ENCODE data around the gene SLC9A9.

Gene SLC9A9

GRCh38 chr3:143510601-143511000, 337.7 kb downstream of the SLC9A9 start:
- DNase-seq (ENCODE audit: low read depth, low spot score), result no peak

DNA sequence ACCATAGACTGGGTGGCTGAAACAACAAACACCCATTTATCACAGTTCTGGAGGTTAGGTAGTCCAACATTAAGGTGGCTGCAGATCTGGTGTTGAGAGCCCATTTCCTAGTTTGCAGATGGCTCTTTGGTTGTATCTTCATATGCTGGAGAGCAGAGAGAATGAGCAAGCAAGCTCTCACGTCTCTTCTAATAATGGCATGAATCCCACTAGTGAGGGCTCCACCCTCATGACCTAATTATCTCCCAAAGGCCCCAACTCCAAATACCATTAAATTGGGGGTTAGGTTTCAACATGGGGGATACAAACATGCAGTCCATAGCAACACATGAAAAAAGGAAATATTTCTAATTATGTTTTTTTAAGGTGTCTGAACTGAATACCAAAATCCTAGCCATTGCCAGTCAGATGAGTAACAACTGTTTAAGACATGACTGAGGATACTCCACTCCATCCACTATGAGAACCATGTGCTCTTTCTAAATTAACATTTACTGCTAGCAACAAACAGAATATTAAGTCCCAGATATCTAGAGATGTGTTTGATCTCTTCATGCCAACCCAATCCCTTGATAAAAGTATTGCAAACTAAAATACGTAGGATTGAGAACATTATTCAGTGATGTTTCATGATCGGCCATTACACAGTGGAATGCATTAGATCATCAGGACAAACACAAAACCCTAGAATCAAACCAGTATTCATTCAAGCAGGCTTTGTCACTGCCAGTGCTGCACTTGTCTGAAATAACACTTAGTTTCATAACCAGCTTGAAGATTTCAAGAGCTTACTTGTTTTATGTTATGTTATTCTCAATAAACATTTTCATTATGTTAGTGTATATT, 340.3 kb downstream of the SLC9A9 start:
- no peak for DNase-seq (ENCODE audit: low read depth, low spot score)

- DNase-seq (ENCODE audit: low read depth, low spot score), result no peak
These were observed 342.1 kb downstream of the SLC9A9 start for GRCh38 chr3:143506190-143506589.

DNA sequence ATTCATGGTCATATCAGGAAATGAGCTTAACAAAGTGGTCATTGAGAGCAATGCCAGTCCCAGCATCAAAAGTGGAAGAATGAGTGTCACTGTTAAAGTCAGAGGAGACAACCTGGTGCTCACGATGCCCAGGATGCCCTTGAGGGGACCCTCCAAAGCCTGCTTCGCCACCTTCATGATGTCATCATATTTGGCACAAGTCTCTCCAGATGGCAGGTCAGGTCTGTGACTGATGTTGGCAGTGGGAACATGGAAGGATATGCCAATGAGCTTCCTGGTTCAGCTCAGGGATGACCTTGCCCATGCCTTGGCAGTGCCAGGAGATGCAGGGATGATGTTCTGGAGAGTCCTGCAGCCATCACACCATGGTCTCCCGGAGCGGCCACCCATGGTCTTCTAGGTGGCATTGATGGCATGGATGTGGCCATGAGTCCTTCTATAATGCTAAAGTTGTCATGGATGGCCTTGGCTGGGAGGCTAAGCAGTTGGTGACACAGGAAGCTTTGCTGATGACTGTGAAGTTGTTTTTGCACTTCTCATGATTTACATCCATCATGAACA, 344.9 kb downstream of the SLC9A9 start:
- no peak for DNase-seq (ENCODE audit: low read depth, low spot score)

DNA sequence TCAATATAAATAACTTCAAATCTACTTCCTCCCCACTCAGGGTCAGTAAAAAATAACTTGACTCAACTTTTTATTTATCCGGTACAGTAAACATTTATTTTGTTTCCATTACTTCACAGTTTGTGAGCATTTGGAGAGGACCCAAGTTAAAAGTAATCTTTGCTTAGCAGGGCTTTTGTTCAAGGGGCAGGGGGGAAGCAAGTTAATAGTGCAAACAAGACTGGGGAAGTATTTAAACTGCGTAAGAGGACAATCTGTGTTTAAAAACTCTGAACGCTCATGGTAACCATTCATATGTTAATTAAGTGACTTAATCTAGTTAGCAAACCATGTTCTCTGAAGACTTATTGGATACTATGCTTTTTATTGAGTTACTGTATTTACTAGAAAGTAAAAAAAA, 346.2 kb downstream of the SLC9A9 start:
- no peak for DNase-seq (ENCODE audit: low read depth, low spot score)

DNA sequence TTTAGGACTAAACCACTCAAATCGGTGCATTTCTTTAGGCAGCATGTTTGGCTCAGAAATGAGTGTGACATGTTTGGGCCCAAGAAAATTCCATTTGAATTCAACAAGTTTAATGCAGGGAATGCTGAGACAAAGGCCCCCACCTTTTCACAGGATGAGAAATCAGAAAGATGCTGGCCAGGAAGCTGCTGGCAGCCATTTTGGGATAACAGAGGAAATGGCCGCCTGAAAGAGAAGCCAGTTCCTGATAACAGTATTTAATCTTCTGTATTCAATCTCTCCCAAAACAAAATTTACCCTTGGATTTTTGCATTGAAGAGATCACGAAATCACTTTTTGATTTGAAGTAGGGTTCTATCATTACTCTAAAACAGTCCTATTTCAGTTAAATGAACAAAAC, 350.9 kb downstream of the SLC9A9 start:
- no peak for DNase-seq (ENCODE audit: low read depth, low spot score)

GRCh38 chr3:143496191-143496590, 352.1 kb downstream of the SLC9A9 start:
- DNase-seq (ENCODE audit: low read depth, low spot score), result no peak

GRCh38 chr3:143495527-143495926, 352.7 kb downstream of the SLC9A9 start:
- no peak for DNase-seq (ENCODE audit: low read depth, low spot score)

- DNase-seq (ENCODE audit: low read depth, low spot score), result no peak
These were observed 361.7 kb downstream of the SLC9A9 start for GRCh38 chr3:143486611-143487010.

- no peak for DNase-seq (ENCODE audit: low read depth, low spot score)
These were observed 363.3 kb downstream of the SLC9A9 start for GRCh38 chr3:143484846-143485512.

DNA sequence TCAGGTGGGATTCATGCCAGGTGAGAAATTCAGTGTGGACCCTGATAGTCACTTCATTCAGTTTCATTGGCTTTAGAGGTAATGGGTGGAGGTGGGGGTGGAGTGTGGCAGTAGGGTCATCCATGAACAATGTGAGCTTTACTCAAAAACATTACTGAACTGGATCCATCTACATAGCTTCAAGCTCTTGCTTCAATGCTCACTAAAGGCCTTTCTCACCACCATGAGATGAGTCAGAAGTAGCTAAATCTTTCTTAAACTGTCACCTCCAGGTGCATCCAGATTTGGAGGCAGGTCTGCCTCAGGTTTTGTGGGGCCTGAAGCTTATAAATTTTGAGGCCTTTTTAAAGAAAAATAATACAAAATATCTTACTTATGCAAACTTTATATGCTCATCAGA, 365.1 kb downstream of the SLC9A9 start:
- no peak for DNase-seq (ENCODE audit: low read depth, low spot score)

GRCh38 chr3:143482106-143483088, 365.9 kb downstream of the SLC9A9 start:
- no peak for DNase-seq (ENCODE audit: low read depth, low spot score)

- no peak for DNase-seq (ENCODE audit: low read depth, low spot score)
These were observed 367.9 kb downstream of the SLC9A9 start for GRCh38 chr3:143480344-143480743.

- no peak for DNase-seq (ENCODE audit: low read depth, low spot score)
These were observed 368.5 kb downstream of the SLC9A9 start for GRCh38 chr3:143479727-143480126.

DNA sequence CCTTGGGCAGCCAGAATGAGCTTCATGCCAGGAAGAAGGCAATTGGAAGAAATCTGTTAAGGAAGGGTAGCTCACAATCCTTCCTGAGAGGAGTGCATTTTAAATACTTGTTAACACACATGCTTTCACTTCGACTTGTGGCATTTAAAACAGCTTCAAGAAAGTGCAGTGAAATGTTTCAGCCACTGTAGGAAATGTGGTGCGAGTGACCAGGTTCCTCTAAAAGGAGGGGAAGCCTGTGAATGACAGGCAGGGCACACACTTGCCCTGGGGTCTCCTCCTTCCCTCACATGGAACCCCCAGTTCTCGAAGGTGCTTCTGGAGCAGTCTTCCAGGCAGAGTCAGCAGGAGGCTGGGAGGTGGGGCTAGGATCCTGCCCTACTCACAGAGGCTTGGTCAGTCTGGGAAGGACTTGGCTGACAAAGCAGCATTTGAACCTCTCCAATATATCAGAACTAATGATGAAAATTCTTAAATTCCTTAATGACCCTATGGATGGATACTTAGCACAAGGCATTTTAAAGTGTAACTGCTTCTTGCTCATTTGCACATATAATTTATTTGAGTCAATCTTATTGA, 370.1 kb downstream of the SLC9A9 start:
- DNase-seq (ENCODE audit: low read depth, low spot score), result no peak

DNA sequence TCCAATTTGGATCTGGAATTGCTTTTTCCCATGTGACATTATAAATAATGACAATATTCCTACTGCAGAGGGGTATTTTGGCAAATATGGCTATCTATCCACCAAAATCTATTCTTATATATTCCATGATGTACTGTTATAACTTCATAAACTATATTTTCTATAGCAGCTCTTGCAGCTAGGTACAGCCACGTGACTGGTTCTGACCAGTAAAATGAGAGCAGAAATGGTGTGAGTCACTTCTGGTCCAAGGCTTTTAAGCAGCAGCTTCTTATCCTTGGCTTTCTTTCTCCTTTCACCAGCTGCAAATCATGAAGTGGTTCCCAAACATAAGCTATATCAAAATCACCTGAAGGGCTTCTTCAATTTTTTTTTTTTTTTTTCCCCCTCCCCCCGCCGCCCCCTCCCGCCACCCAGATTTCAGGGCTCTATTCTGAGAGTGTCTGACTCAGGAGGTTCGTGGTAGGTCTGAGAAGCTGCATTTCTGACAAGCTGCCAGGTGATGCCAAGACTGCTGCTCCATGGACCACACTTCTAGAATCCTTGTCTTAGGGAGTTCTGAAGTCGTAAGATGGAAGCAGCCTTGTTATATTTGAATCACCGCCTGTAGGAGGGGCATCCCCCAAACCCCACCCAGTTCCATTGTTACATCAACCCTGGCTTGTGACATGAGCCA, 371.2 kb downstream of the SLC9A9 start:
- no peak for DNase-seq (ENCODE audit: low read depth, low spot score)

DNA sequence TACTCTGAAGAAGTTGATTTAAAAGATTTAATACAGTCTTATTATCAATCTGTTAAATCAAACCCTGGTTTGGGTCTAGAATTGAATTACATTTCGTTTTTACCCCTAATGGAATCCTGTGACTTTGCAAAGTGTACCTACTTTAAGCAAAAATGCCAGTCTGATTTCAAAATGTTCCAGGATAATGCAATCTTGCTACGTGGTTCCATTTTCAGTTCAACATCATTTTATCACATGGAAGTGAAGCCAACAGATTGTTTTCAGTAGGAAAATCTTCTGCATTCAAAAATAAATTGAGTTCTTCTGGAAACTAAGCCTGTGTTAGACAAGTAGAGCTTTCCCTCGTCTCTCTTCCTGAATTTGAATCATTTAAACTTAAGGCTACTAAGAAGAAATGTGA, 372.3 kb downstream of the SLC9A9 start:
- no peak for DNase-seq (ENCODE audit: low read depth, low spot score)

DNA sequence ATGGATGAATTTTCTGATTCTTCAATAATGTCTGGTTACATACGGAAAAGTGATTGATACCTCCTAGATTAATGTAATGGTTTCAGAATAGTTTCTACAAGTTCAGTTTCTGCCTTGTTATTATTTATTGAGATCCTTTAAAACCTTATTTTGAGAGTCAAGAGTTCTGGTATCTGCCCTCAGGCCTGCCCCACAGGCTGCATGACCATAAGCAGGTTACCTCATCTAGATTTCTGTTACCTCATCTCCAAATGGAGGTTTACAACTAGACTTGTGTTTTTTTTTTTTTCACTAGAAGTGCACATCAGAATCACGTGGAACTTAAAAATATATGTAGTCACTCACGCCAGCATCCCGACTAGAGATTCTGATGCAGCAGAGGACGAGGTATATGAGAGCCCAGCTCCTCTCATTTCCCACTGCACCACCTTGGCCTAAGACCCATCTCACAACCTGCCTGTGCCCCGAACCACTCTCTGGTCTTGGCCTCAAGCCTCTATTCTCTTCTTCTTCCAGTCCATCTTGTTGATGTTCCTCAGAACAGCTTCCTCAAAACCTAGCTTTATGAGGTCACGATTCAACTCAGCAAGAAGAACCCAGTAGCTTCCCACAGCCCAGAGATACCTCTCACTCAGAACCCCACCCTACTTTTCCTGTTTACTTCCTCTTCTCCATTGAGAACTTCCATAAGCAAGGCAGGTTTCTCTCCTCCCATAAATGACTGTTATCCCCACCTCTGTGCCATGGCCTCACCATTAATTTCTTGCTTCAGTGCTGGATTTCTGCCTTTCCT, 375.3 kb downstream of the SLC9A9 start:
- DNase-seq (ENCODE audit: low read depth, low spot score), result no peak

GRCh38 chr3:143471705-143472104, 376.6 kb downstream of the SLC9A9 start:
- no peak for DNase-seq (ENCODE audit: low read depth, low spot score)

GRCh38 chr3:143469159-143469558, 379.1 kb downstream of the SLC9A9 start:
- DNase-seq (ENCODE audit: low read depth, low spot score), result no peak
